SK-N-MC (cell line): Measurements from ENCODE around the gene SPPL2A.

Experiments
- EZH2 ChIP-seq: fragments of 200-600 bp; sonication (generic); IDR thresholded peaks from one replicate; pipeline ENCODE4 v1.6.1; 2017; ENCODE audit warnings: antibody characterized with exemption
- POLR2AphosphoS5 ChIP-seq: IDR thresholded peaks from 2 replicates; pipeline ENCODE4 v1.6.1; 2012; ENCODE audit warnings: mild to moderate bottlenecking, low read depth, low read length, borderline replicate concordance

GRCh38 chr15:50803479-50804180 lies 38.1 kb upstream of the SPPL2A start:
- TF ChIP-seq POLR2AphosphoS5 (no peak), EZH2 (no peak)
